Skeletal muscle tissue (tissue), 4 donors: ENCODE measurements around the gene TPD52L2. TPM values are rescaled to one million over a fixed set of nuclear protein-coding genes. Genes with fewer than 3 reads are reported as not detected.

Source experiments
- H3K27ac ChIP-seq: one replicate; pipeline ENCODE4 v1.7.0; 2013; ENCODE audit warnings: mild to moderate bottlenecking, low read depth, low read length, inconsistent platforms
- H3K27me3 ChIP-seq, 3 donors: one replicate each; pipeline ENCODE4 v1.7.0; 2013; ENCODE audit warnings: low read length in 3 of 3; ENCODE audit not compliant: control insufficient read depth in 3 of 3, insufficient read depth in 3 of 3
- H3K36me3 ChIP-seq, 3 donors: one replicate each; pipeline ENCODE4 v1.7.0; 2013; ENCODE audit warnings: low read length in 3 of 3; ENCODE audit not compliant: control insufficient read depth in 3 of 3, insufficient read depth in 3 of 3
- H3K4me1 ChIP-seq, 3 donors: one replicate each; pipeline ENCODE4 v1.7.0; 2013; ENCODE audit warnings: low read length in 3 of 3, mild to moderate bottlenecking in 3 of 3; ENCODE audit not compliant: control insufficient read depth in 3 of 3, insufficient read depth in 3 of 3
- H3K4me3 ChIP-seq, 3 donors: one replicate each; pipeline ENCODE4 v1.7.0; 2013; ENCODE audit warnings: low read length in 3 of 3
- H3K9ac ChIP-seq, 3 donors: one replicate each; pipeline ENCODE4 v1.7.0; 2013; ENCODE audit warnings: low read length in 3 of 3, mild to moderate bottlenecking in 3 of 3, moderate library complexity in 2 of 3, low read depth in 1 of 3
- H3K9me3 ChIP-seq, 3 donors: one replicate each; pipeline ENCODE4 v1.7.0; 2013; ENCODE audit warnings: low read length in 3 of 3; ENCODE audit not compliant: control insufficient read depth in 3 of 3
- total RNA-seq: library from RNA; depleted of rRNA; stranded (reverse); fragments of >200 nt; gene quantifications from one replicate; pipeline ENCODE4 v1.2.3, GENCODE V29; 2014
- donor health status: Osteomylitis.

Gene TPD52L2
- total RNA-seq, 1 donor from 2014 or later = 29.2 TPM

GRCh38 chr20:63886054-63886419, 21.0 kb downstream of the TPD52L2 start:
- Histone ChIP-seq H3K9ac (no peak overlapping the region), H3K27ac (no peak overlapping the region), H3K36me3 (peaks cover 46 to 62% (median 57%) of the 10 kb centered on the region in 3 donors), H3K4me1 (peaks cover 15 to 20% (median 19%) of the 10 kb centered on the region in 3 donors), H3K9me3 (no peaks in the 10 kb centered on the region), H3K27me3 (no peaks in the 10 kb centered on the region), H3K4me3 (no peak overlapping the region)

- Histone ChIP-seq H3K27me3 (no peaks in the 10 kb centered on the region), H3K27ac (no peak overlapping the region), H3K36me3 (peaks cover 53 to 66% (median 63%) of the 10 kb centered on the region in 3 donors), H3K4me3 (no peak overlapping the region), H3K4me1 (peaks cover 15 to 20% (median 19%) of the 10 kb centered on the region in 3 donors), H3K9ac (no peak overlapping the region), H3K9me3 (no peaks in the 10 kb centered on the region)
Measured at GRCh38 chr20:63886921-63887320, 21.9 kb downstream of the TPD52L2 start.

DNA sequence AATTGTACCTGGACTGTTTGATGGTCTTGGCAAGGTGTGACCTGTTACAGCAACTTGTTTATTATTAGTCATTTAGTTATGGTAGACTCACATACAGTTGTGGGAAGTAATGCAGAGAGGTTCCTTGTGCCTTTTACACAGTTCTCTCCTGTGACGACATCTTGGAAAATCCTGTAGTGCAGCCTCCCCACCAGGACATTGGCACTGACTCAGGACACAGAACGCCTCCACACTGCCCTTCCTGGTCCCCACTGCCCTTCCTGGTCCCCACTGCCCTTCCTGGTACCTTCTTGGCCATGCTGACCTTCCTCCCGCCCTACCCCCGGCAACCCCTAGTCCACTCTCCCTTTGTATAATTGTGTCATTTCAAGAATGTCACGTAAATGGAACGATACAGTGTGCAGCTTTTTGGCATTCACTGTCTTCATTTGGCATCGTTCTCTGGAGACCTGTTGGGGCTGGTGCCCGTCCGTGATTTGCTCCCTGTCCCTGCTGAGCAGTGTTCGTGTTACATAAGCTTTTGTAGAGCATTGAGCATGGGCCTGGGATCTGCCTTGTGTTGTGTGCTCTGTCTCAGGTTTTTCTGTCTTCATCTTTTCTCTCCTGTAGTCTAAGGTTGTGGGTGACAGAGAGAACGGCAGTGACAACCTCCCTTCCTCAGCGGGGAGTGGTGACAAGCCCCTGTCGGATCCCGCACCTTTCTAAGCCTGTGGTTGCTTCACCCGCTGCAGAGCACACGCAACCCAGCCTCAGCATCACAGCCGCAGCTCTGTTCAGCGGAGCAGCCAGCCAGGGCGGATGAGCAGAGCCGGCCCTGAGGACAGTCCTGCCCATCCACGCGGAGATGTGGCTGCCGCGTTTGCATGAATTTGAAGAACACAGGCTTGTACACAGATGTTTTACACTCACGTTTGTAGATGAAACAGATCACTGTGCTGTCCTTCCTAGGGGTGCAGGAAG, 24.5 kb downstream of the TPD52L2 start:
- Histone ChIP-seq H3K27ac (no peak overlapping the region), H3K4me1 (peaks cover 7 to 17% (median 13%) of the 10 kb centered on the region in 3 donors), H3K4me3 (no peak overlapping the region), H3K36me3 (peaks cover 41 to 50% (median 48%) of the 10 kb centered on the region in 3 donors), H3K27me3 (no peaks in the 10 kb centered on the region), H3K9me3 (no peaks in the 10 kb centered on the region), H3K9ac (no peak overlapping the region)

GRCh38 chr20:63890201-63890576, 25.1 kb downstream of the TPD52L2 start:
- Histone ChIP-seq H3K4me1 (peaks cover under 1 to 12% (median 8%) of the 10 kb centered on the region in 3 donors), H3K9ac (no peak overlapping the region), H3K36me3 (peaks cover 39 to 48% (median 44%) of the 10 kb centered on the region in 3 donors), H3K4me3 (no peak overlapping the region), H3K27ac (no peak overlapping the region), H3K9me3 (no peaks in the 10 kb centered on the region), H3K27me3 (no peaks in the 10 kb centered on the region)

GRCh38 chr20:63890616-63891015, 25.5 kb downstream of the TPD52L2 start:
- H3K4me1 ChIP-seq = peaks cover 0 to 8% (median 8%) of the 10 kb centered on the region in 3 donors
- no peak overlapping the region for H3K27ac ChIP-seq
- H3K27me3 ChIP-seq = no peaks in the 10 kb centered on the region
- H3K9me3 ChIP-seq = no peaks in the 10 kb centered on the region
- no peak overlapping the region for H3K4me3 ChIP-seq
- H3K36me3 ChIP-seq = peaks cover 35 to 43% (median 41%) of the 10 kb centered on the region in 3 donors
- no peak overlapping the region for H3K9ac ChIP-seq

DNA sequence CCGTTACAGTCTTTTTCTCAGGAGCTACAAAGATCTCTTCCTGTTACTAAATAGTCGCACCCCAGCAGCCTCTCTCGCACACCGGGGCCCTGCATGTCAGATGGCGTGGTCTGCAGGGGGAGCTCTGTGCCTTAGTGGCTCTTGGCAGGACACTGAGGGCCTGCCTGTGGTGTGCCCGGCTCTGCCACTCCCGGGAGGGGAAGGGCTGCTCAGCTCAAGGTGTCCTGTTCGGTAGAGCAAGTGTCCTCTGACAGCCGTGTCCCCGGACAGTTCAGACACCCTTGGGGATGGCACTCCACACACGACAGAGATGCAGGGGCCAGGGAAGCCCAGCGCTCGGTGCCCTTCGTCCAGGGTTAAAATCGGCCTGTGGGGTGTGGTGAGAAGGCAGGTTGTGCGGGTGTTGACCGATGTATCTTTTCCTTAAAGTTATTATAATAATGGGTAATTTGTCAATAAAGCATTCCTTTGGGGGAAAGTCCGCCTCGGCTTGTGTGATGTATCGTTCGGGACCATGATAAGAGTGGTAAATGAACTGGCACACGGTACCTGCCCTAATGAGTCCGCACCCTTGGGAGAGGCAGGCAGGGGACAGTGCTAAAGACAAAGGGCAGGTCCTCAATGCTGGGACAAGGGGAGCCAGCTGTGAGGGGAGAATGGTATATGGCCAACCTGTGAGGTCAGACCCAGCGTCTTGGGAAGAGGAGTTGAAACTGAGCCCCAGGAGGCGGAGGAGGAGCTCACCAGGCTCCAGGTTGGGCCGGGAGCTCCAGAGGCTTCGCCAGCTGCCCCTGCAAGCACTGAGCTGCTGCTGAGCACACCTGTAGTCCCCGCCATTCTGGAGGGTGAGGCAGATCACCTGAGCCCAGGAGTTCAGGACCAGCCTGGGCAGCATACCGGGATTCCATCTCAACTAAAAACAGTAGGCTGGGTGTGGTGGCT, 26.3 kb downstream of the TPD52L2 start:
- Histone ChIP-seq H3K36me3 (peaks cover 33 to 42% (median 41%) of the 10 kb centered on the region in 3 donors), H3K4me3 (no peak overlapping the region), H3K27me3 (no peaks in the 10 kb centered on the region), H3K9me3 (no peaks in the 10 kb centered on the region), H3K4me1 (peaks cover 6 to 14% (median 12%) of the 10 kb centered on the region in 3 donors), H3K27ac (no peak overlapping the region), H3K9ac (no peak overlapping the region)

DNA sequence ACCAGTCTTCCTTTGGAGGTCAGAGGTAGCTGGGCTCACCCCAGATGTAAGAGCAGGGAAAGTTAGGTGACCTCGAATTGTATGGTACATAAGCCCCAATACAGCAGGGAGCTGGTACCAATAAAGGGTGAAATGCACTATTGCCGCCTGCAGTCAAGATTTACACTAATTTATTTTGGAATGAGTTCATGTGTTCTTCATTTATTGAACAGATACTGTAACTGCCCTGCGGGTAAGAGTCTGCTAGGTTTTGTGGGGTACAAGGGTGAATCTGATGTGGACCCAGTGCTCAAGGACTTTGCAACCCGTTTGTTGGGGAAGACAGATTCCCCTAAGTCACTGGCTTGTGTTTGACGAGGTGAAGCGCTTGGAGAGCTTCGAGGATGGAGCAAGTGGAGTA, 27.3 kb downstream of the TPD52L2 start:
- H3K4me1 ChIP-seq = peaks cover 14 to 22% (median 18%) of the 10 kb centered on the region in 3 donors
- no peaks in the 10 kb centered on the region for H3K9me3 ChIP-seq
- no peak overlapping the region for H3K27ac ChIP-seq
- no peak overlapping the region for H3K9ac ChIP-seq
- H3K27me3 ChIP-seq = no peaks in the 10 kb centered on the region
- peaks cover 29 to 39% (median 35%) of the 10 kb centered on the region in 3 donors for H3K36me3 ChIP-seq
- H3K4me3 ChIP-seq = no peak overlapping the region

GRCh38 chr20:63893999-63894357, 28.9 kb downstream of the TPD52L2 start:
- no peaks in the 10 kb centered on the region for H3K9me3 ChIP-seq
- peaks cover 26 to 30% (median 28%) of the 10 kb centered on the region in 3 donors for H3K36me3 ChIP-seq
- peak overlapping the region; percentile 77 to 79 (median 78) for H3K4me3 ChIP-seq
- no peaks in the 10 kb centered on the region for H3K27me3 ChIP-seq
- H3K4me1 ChIP-seq = peaks cover 22 to 30% (median 26%) of the 10 kb centered on the region in 3 donors
- H3K27ac ChIP-seq = no peak overlapping the region
- peak overlapping the region in 2 of 3 donors; percentile 45 to 74 for H3K9ac ChIP-seq

GRCh38 chr20:63894358-63895201, 29.5 kb downstream of the TPD52L2 start, which contains the start of gene DNAJC5:
TSS of gene DNAJC5 (plus strand) at chr20:63895126. CDS start at chr20:63928346, 33,220 bp downstream.
- H3K4me3 ChIP-seq = peak within 1 kb of the TSS; percentile 77 to 79 (median 78)
- peak within 1 kb of the TSS; percentile 74 for H3K27ac ChIP-seq
- no peaks in the 10 kb centered on the region for H3K9me3 ChIP-seq
- peaks cover 23 to 30% (median 27%) of the 10 kb centered on the region in 3 donors for H3K4me1 ChIP-seq
- peak within 1 kb of the TSS; percentile 66 to 78 (median 69) for H3K9ac ChIP-seq
- H3K27me3 ChIP-seq = no peaks in the 10 kb centered on the region
- peaks cover 22 to 26% (median 22%) of the 10 kb centered on the region in 3 donors for H3K36me3 ChIP-seq
